Parathyroid adenoma (tissue), 2 donors: ENCODE measurements around the gene CD8B.

ENCODE experiments used
- H2AFZ ChIP-seq: fragments of 300-600 bp; sonication (generic); one replicate; pipeline ENCODE4 v1.7.0; 2017; ENCODE audit warnings: antibody characterized with exemption, mild to moderate bottlenecking
- H3K27ac ChIP-seq: fragments of 300-600 bp; sonication (generic); one replicate; pipeline ENCODE4 v1.7.0; 2017
- H3K27me3 ChIP-seq: fragments of 300-600 bp; sonication (generic); one replicate; pipeline ENCODE4 v1.7.0; 2017; ENCODE audit warnings: low read length; ENCODE audit not compliant: control insufficient read depth, insufficient read depth
- H3K36me3 ChIP-seq: fragments of 300-600 bp; sonication (generic); one replicate; pipeline ENCODE4 v1.7.0; 2017; ENCODE audit warnings: low read length; ENCODE audit not compliant: control insufficient read depth, insufficient read depth
- H3K4me1 ChIP-seq: fragments of 300-600 bp; sonication (generic); one replicate; pipeline ENCODE4 v1.7.0; 2017; ENCODE audit warnings: control low read depth
- H3K4me2 ChIP-seq: fragments of 300-600 bp; sonication (generic); one replicate; pipeline ENCODE4 v1.7.0; 2017; ENCODE audit warnings: low read length
- H3K4me3 ChIP-seq: fragments of 300-600 bp; sonication (generic); one replicate; pipeline ENCODE4 v1.7.0; 2017; ENCODE audit warnings: low read depth, low read length
- H3K79me2 ChIP-seq: fragments of 300-600 bp; sonication (generic); one replicate; pipeline ENCODE4 v1.7.0; 2017; ENCODE audit warnings: control low read depth
- H3K9ac ChIP-seq: fragments of 300-600 bp; sonication (generic); one replicate; pipeline ENCODE4 v1.7.0; 2017; ENCODE audit warnings: mild to moderate bottlenecking
- H3K9me3 ChIP-seq: fragments of 300-600 bp; sonication (generic); one replicate; pipeline ENCODE4 v1.7.0; 2017; ENCODE audit warnings: low read length; ENCODE audit not compliant: control insufficient read depth
- CTCF ChIP-seq: fragments of 300-600 bp; sonication (generic); IDR thresholded peaks from one replicate; pipeline ENCODE4 v1.7.0; 2017; ENCODE audit warnings: antibody characterized with exemption, mild to moderate bottlenecking
- donor health status: primary hyperparathyroidism.

Gene CD8B

GRCh38 chr2:86821306-86821705, 40.4 kb downstream of the CD8B start:
- H3K79me2 ChIP-seq, result no peaks in the 10 kb centered on the region
- no peak for TF ChIP-seq CTCF
- no peak overlapping the region for H2AFZ ChIP-seq
- H3K27me3 ChIP-seq, result no peaks in the 10 kb centered on the region
- no peak overlapping the region for H3K9ac ChIP-seq
- H3K9me3 ChIP-seq, result no peaks in the 10 kb centered on the region
- H3K36me3 ChIP-seq, result no peaks in the 10 kb centered on the region
- H3K4me2 ChIP-seq, result no peak overlapping the region
- H3K4me3 ChIP-seq, result no peak overlapping the region
- no peaks in the 10 kb centered on the region for H3K4me1 ChIP-seq
- H3K27ac ChIP-seq, result no peak overlapping the region

- no peak overlapping the region for H3K27ac ChIP-seq
- H3K4me1 ChIP-seq, result no peaks in the 10 kb centered on the region
- H3K79me2 ChIP-seq, result no peaks in the 10 kb centered on the region
- no peaks in the 10 kb centered on the region for H3K9me3 ChIP-seq
- H3K4me3 ChIP-seq, result no peak overlapping the region
- no peak overlapping the region for H2AFZ ChIP-seq
- H3K9ac ChIP-seq, result no peak overlapping the region
- no peak overlapping the region for H3K4me2 ChIP-seq
- no peaks in the 10 kb centered on the region for H3K27me3 ChIP-seq
- TF ChIP-seq CTCF, result no peak
- no peaks in the 10 kb centered on the region for H3K36me3 ChIP-seq
These were observed 42.7 kb downstream of the CD8B start for GRCh38 chr2:86818957-86819356.

GRCh38 chr2:86818114-86818801, 43.4 kb downstream of the CD8B start:
- H3K4me2 ChIP-seq, result no peak overlapping the region
- no peaks in the 10 kb centered on the region for H3K27me3 ChIP-seq
- H3K4me1 ChIP-seq, result no peaks in the 10 kb centered on the region
- H3K79me2 ChIP-seq, result no peaks in the 10 kb centered on the region
- no peaks in the 10 kb centered on the region for H3K9me3 ChIP-seq
- H3K27ac ChIP-seq, result no peak overlapping the region
- no peaks in the 10 kb centered on the region for H3K36me3 ChIP-seq
- H3K9ac ChIP-seq, result no peak overlapping the region
- H3K4me3 ChIP-seq, result no peak overlapping the region
- no peak overlapping the region for H2AFZ ChIP-seq
- TF ChIP-seq CTCF, result no peak

- H3K9ac ChIP-seq, result no peak overlapping the region
- no peaks in the 10 kb centered on the region for H3K36me3 ChIP-seq
- no peaks in the 10 kb centered on the region for H3K27me3 ChIP-seq
- H3K79me2 ChIP-seq, result no peaks in the 10 kb centered on the region
- no peaks in the 10 kb centered on the region for H3K9me3 ChIP-seq
- no peak for TF ChIP-seq CTCF
- H2AFZ ChIP-seq, result no peak overlapping the region
- H3K27ac ChIP-seq, result no peak overlapping the region
- H3K4me2 ChIP-seq, result no peak overlapping the region
- H3K4me3 ChIP-seq, result no peak overlapping the region
- H3K4me1 ChIP-seq, result no peaks in the 10 kb centered on the region
These were observed 46.1 kb downstream of the CD8B start for GRCh38 chr2:86815611-86816010.

- no peak overlapping the region for H3K27ac ChIP-seq
- no peak overlapping the region for H3K4me2 ChIP-seq
- no peak overlapping the region for H3K4me3 ChIP-seq
- no peak for TF ChIP-seq CTCF
- no peaks in the 10 kb centered on the region for H3K79me2 ChIP-seq
- H3K9ac ChIP-seq, result no peak overlapping the region
- H2AFZ ChIP-seq, result no peak overlapping the region
- H3K27me3 ChIP-seq, result no peaks in the 10 kb centered on the region
- H3K36me3 ChIP-seq, result no peaks in the 10 kb centered on the region
- H3K9me3 ChIP-seq, result no peaks in the 10 kb centered on the region
- no peaks in the 10 kb centered on the region for H3K4me1 ChIP-seq
These were observed 52.1 kb downstream of the CD8B start for GRCh38 chr2:86809481-86810121.
